IPS-18c (cell line): Measurements from ENCODE around the gene SLC25A25.
"Not testable (repeated sequence)": the region's sequence is repeated elsewhere in the genome, so short reads cannot be mapped to it uniquely, and the experiment has no call there.

Experiments used
- H3K4me3 ChIP-seq: 2 replicates; pipeline ENCODE4 v1.7.0; 2013; ENCODE audit warnings: low read depth, mild to moderate bottlenecking, low read length, moderate library complexity; ENCODE audit not compliant: insufficient read depth
- H3K9me3 ChIP-seq: one replicate; pipeline ENCODE4 v1.6.1; 2013; ENCODE audit warnings: mild to moderate bottlenecking, low read length, moderate library complexity; ENCODE audit not compliant: control insufficient read depth, insufficient read depth

The SLC25A25 gene

DNA sequence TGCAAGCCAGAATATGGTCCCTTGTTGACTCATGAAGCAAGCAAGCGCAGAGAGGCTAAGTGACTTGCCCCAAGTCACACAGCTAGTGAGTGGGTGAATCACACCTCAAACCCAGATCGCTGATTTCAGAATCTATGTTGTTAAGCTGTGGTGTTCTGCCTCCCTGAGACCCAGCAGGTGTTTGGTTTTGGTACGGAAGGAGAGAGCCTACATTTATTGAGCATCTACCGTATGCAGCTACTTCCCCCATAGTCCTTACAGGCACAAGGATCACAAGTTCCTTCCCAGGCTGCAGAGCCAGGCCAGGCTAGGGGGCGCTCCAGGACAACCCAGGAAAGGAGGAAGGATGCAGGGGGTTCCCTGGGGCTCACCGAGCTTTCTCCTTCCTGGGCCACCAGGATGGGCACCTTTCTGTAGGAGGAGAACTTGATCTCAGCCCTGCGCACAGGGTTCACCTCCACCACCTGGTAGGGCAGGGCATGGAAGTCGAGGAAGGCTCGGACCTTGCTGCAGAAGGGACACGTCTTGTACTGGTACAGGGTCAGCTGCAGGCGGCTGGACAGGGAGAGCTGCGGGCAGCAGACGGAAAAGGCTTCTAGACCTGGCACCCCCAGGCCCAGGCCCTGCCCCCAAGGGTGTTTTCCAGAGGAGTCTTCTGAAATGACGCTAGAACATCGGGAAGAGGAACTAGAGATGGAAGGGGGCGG, 57.0 kb downstream of the SLC25A25 start:
- H3K9me3 ChIP-seq = no peaks in the 10 kb centered on the region

DNA sequence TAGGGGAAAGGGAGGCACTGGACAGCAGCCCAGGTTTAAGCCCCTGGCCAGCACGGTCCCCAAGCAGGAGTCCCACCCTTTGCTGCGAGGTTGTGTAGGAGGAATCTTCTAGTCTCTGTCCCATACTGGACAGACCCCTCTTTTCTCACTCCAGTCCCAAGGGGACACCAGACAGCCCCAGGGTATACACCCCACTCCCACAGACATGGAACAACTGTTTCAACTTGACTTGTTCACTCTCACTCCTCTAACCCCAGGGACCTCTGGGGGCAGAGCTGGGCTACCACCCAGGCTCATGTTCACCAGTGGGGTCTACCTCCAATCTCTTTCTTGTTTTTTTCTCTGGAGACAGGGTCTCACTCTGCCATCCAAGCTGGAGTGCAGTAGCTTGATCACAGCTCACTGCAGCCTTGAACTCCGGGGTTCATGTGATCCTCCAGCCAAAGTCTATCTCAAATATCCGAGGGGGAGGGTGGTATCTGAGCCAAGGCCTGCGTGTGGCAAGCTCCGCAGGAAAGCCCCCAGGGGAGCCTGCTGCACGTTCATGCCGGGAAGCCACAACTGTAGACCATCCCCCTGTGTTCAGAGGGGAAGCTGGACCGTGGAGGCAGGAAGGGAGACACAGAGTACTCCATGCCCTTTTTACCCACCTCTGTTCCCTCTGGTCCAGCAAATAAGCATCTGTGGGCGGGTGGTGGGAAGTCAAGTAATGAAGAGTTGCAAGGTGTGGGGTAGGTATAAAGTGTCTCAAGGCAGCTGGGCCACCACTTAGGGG, 57.7 kb downstream of the SLC25A25 start:
- Histone ChIP-seq H3K4me3 (no peak overlapping the region; the same call in 1 of the 2 replicates), H3K9me3 (no peaks in the 10 kb centered on the region)

More for the DNA sequence above, 57.0 kb downstream of the SLC25A25 start:
- no peak overlapping the region for H3K4me3 ChIP-seq

GRCh38 chr9:128127568-128127989, 59.5 kb downstream of the SLC25A25 start, which contains the start of gene PTGES2:
TSS of gene PTGES2 (minus strand) at chr9:128127729. CDS start at chr9:128127717, 12 bp downstream.
- Histone ChIP-seq H3K4me3 (peak within 1 kb of the TSS; percentile 98), H3K9me3 (no peaks in the 10 kb centered on the region)

DNA sequence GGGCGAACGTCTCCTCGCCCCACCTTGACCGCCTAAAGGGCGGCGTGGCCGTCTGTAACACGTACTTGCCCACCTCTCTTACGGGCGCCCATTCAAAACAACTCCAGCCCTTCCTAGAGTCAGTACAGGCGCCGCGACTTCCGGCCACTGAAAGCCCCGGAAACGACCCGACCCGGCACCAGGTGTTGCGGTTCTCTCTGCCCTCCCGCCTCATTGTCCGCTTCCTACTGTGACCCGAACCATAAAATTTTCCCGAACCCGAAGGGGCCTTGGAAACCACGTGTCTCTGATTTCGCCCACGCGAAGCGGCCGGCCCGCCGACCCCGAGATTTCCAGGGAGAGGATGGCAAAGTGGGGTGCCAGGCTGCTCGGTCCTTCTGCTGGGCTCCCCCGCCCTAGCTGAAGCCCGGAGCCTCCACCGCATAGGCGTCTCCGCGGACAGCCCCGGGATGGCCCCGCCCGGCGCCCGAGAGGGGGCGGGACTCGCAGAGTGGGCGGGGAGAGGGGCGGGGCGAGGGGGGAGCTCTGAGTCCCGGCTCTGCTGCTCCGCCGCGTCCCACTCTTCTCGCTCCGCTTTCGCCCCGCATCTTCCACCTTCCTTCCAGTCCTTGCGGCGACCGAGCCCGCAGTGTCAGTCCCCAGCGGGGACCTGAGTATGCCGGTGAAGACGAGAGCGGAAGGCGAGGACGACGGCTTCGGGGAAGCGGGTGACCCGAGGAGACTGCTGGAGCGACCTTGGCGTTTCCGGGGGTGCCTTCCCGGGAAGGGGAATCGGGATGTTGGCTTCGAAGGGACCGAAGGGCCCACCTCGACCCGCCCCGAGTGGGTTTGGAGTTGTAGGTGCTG, 60.2 kb downstream of the SLC25A25 start:
- Histone ChIP-seq H3K9me3 (no peaks in the 10 kb centered on the region), H3K4me3 (peak overlapping the region; percentile 98)

GRCh38 chr9:128128836-128129590, 61.0 kb downstream of the SLC25A25 start:
- H3K4me3 ChIP-seq = peak overlapping the region; percentile 98
- no peaks in the 10 kb centered on the region for H3K9me3 ChIP-seq

DNA sequence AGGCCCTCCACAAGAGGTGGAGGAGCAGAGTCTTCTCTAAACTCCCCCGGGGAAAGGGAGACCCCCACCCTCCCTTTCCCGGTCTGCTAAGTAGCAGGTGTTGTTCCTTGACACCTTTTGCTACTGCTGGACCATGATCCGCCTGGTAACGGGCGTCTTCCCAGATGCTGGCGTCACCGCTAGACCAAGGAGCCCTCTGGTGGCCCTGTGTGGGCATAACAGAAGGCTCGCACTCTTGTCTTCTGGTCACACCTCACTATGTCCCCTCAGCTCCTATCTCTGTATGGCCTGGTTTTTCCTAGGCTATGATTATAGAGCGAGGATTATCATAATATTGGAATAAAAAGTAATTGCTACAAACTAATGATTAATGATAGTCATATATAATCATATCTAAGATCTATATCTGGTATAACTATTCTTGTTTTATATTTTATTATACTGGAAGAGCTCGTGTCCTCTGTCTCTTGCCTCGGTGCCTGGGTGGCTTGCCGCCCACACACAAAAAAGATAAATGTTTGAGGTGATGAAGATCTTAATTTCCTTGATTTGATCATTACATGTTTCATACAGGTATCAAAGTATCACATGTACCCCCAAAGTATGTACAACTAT, 62.1 kb downstream of the SLC25A25 start:
- H3K9me3 ChIP-seq = not testable (repeated sequence)

GRCh38 chr9:128130651-128131050, 62.6 kb downstream of the SLC25A25 start:
- not testable (repeated sequence) for H3K9me3 ChIP-seq, H3K4me3 ChIP-seq

More for the DNA sequence above, 62.1 kb downstream of the SLC25A25 start:
- H3K4me3 ChIP-seq = not testable (repeated sequence)

DNA sequence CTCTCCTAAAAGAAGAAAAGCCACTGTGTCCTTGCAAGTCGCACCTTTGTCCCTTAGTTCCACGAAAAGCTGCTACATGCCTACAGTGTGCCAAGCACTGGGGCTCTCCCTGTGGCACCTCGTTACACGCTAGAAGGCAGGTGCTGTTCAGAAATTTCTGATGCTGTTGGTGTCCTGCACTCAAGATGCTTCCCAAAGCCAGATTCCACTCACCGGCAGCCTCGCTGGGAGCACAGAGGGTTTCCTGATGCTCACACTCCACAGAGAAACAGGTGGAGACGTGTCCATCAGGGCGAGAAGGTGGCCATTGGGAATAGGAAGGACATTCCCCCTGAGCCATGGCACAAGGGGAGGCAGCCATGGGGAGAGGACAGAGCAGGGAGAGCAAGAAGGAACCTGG, 63.3 kb downstream of the SLC25A25 start:
- not testable (repeated sequence) for H3K9me3 ChIP-seq, H3K4me3 ChIP-seq

GRCh38 chr9:128132139-128132538, 64.1 kb downstream of the SLC25A25 start:
- H3K4me3 ChIP-seq, H3K9me3 ChIP-seq: not testable (repeated sequence)

GRCh38 chr9:128135561-128135960, 67.5 kb downstream of the SLC25A25 start:
- not testable (repeated sequence) for H3K9me3 ChIP-seq, H3K4me3 ChIP-seq

DNA sequence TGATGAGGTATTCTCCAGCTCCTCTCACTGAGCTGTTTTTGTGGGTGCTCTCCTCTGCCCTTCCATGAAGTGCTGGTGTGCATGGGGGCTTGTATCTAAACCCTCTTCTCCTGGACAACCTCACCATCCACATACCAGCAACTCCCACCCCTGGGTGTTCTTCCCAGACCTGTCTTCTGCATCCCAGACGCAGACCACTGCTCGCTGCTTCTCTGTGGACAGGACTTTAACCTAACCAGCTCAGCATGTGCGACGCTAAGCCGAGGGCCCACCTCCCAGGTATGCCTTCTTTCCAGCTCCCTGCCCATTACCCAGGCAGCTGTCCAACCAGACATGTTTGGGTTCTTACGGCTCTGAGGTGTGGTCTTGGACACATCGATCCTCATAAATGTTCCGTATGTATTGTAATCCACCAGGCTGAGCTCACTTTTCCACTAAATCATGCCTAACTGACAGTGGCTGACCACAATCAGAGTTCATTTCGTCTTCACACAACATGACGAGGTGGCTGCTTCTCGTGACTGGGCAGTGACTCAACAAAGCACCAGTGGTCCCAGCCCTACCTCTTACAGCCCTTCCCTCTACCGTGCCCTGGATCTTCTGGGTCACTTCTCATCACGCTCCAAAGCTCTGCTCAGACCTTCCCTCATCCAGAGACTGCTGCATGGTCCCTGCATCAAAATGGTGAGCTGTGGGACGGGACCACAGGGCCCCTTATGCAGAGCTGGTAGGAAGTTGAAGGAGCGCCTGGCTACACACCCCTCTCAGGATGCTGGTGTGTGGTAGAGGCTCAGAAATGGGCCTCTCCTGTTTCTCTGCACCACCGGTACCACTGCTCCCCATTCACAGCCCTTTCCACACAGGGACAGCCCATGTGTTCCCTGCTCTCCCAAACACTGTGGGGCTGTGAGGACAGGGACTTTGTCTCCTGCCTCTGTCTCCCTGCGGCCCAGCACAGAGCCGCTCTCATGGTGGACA, 69.1 kb downstream of the SLC25A25 start:
- H3K4me3 ChIP-seq = no peak overlapping the region
- H3K9me3 ChIP-seq = no peaks in the 10 kb centered on the region

DNA sequence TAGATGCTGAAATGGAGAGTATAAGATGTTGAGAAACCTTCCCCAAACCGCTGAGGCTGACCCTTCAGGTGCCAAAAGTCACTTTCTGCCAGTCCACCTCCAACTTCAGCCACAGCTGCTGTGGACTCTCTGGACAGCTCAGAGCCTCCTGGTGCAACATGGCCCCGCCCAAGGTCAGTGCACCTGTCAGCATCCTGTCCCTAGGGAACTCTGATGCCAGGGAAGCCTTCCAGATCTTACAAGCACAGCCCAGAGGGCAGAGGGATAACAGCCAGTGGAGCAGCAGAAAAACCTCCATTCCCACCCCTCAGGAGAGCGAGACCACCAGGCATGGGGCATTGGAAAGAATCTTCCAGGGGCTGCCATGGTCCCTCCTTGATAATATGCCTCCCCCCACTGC, 70.0 kb downstream of the SLC25A25 start:
- Histone ChIP-seq H3K9me3 (no peaks in the 10 kb centered on the region), H3K4me3 (no peak overlapping the region)

GRCh38 chr9:128139621-128140020, 71.6 kb downstream of the SLC25A25 start:
- Histone ChIP-seq H3K9me3 (no peaks in the 10 kb centered on the region), H3K4me3 (no peak overlapping the region)

- Histone ChIP-seq H3K9me3 (no peaks in the 10 kb centered on the region), H3K4me3 (no peak overlapping the region)
Measured at GRCh38 chr9:128141604-128142003, 73.6 kb downstream of the SLC25A25 start.

DNA sequence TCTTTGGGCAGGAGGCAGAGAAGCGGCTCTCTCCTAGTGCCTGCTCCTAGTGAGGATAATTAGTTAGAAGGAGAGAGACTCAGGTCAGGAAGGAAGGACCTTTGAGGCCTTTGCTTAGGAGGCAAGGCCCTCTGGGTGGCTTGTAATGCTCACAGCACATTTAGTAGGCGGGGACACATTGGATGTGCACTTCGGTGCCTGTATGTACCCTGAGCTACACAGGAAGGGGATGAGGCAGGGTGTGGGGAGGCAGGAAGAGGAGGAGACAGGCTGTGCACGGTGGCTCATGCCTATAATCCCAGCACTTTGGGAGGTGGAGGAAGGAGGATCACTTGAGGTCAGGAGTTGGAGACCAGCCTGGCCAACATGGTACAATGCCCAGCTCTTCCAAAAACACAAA, 74.0 kb downstream of the SLC25A25 start:
- H3K4me3 ChIP-seq = no peak overlapping the region
- H3K9me3 ChIP-seq = no peaks in the 10 kb centered on the region
